Stimulated activated CD4-positive, alpha-beta T cell treated with anti-CD3 and anti-CD28 coated beads, Interleukin-2, amount 100 ng/mL, for 24 hours (primary cell): ENCODE data around the gene DECR2.
"Not testable (repeated sequence)": the region's sequence is repeated elsewhere in the genome, so short reads cannot be mapped to it uniquely, and the experiment has no call there.

Experiments used
- DNase-seq, 2 donors: peaks; one replicate each; pipeline ENCODE4 v3.0.0-alpha.2; 2020

Gene DECR2

GRCh38 chr16:379961-380761, 21.5 kb upstream of the DECR2 start:
- no peak for DNase-seq

GRCh38 chr16:380762-381011, 21.0 kb upstream of the DECR2 start:
- no peak for DNase-seq

- peak in 1 of 2 donors; percentile 44 for DNase-seq
Measured at GRCh38 chr16:381012-381788, 20.5 kb upstream of the DECR2 start.

- DNase-seq = peak; percentile 65 to 75
Measured at GRCh38 chr16:381789-382717, 19.6 kb upstream of the DECR2 start, which contains the start of gene PGAP6. TSS of gene PGAP6 (minus strand) at chr16:381978. CDS start at chr16:381821, 157 bp downstream.

GRCh38 chr16:383326-384051, 18.2 kb upstream of the DECR2 start:
- DNase-seq = peak; percentile 49 to 56

GRCh38 chr16:386641-387156, 15.0 kb upstream of the DECR2 start:
- no peak for DNase-seq

- DNase-seq = not testable (repeated sequence)
Measured at GRCh38 chr16:387761-388666, 13.7 kb upstream of the DECR2 start.

GRCh38 chr16:389352-389751, 12.3 kb upstream of the DECR2 start:
- no peak for DNase-seq

GRCh38 chr16:391885-392335, 9.8 kb upstream of the DECR2 start:
- peak; percentile 82 to 88 for DNase-seq

GRCh38 chr16:392450-393030, 9.1 kb upstream of the DECR2 start:
- no peak for DNase-seq

GRCh38 chr16:396199-396598, 5.5 kb upstream of the DECR2 start:
- no peak for DNase-seq

GRCh38 chr16:396605-397004, 5.1 kb upstream of the DECR2 start:
- DNase-seq = no peak

GRCh38 chr16:397135-397661, 4.5 kb upstream of the DECR2 start, which contains the start of gene NME4:
TSS of gene NME4 (plus strand) at chr16:397199. CDS start at chr16:397223, 24 bp downstream.
- peak in 1 of 2 donors; percentile 37 for DNase-seq

- peak in 1 of 2 donors; percentile 39 for DNase-seq
Measured at GRCh38 chr16:397736-398332, 3.9 kb upstream of the DECR2 start.

GRCh38 chr16:398561-399339, 2.9 kb upstream of the DECR2 start:
- DNase-seq = no peak

- DNase-seq = no peak
Measured at GRCh38 chr16:399340-400019, 2.2 kb upstream of the DECR2 start.

GRCh38 chr16:400061-400591, 1.6 kb upstream of the DECR2 start:
- DNase-seq = peak in 1 of 2 donors; percentile 26

GRCh38 chr16:404971-405486, 3.3 kb downstream of the DECR2 start:
- no peak for DNase-seq
